Memory B cell (primary cell): Measurements from ENCODE around the gene TJAP1.
A peak's percentile ranks its signal among the peaks of the same experiment; 100 is the strongest.
"Not testable (repeated sequence)": the region's sequence is repeated elsewhere in the genome, so short reads cannot be mapped to it uniquely, and the experiment has no call there.

ENCODE experiments used
- ATAC-seq: fragments of 150-1000 bp; cut with Tn5 transposase; 2 replicates; pipeline ENCODE4 v1.10.0; 2021; ENCODE audit warnings: low read depth, mild to moderate bottlenecking, moderate library complexity
- DNase-seq, 2 donors: peaks; one replicate each; pipeline ENCODE4 v3.0.0; 2022; ENCODE audit warnings: low spot score in 2 of 2
- H3K27ac Mint-ChIP-seq: one replicate; pipeline ENCODE4 v1.8.0; 2022; ENCODE audit warnings: mild to moderate bottlenecking, moderate library complexity, mixed read lengths
- H3K27me3 Mint-ChIP-seq: one replicate; pipeline ENCODE4 v1.8.0; 2022; ENCODE audit warnings: mixed read lengths
- H3K36me3 Mint-ChIP-seq: one replicate; pipeline ENCODE4 v1.8.0; 2022; ENCODE audit warnings: mild to moderate bottlenecking, mixed read lengths
- H3K4me1 Mint-ChIP-seq: one replicate; pipeline ENCODE4 v1.8.0; 2022; ENCODE audit warnings: mixed read lengths
- H3K4me3 Mint-ChIP-seq: one replicate; pipeline ENCODE4 v1.8.0; 2022; ENCODE audit warnings: mild to moderate bottlenecking, moderate library complexity, mixed read lengths
- H3K9me3 Mint-ChIP-seq: one replicate; pipeline ENCODE4 v1.8.0; 2022; ENCODE audit warnings: mixed read lengths

Gene TJAP1

GRCh38 chr6:43459535-43459934, 17.8 kb upstream of the TJAP1 start:
- Mint-ChIP-seq H3K27me3 (peaks cover 13% of the 10 kb centered on the region), H3K4me1 (peaks cover 11% of the 10 kb centered on the region), H3K9me3 (no peaks in the 10 kb centered on the region), H3K4me3 (no peak overlapping the region), H3K36me3 (no peaks in the 10 kb centered on the region), H3K27ac (no peak overlapping the region)
- DNase-seq = no peak
- no peak for ATAC-seq

DNA sequence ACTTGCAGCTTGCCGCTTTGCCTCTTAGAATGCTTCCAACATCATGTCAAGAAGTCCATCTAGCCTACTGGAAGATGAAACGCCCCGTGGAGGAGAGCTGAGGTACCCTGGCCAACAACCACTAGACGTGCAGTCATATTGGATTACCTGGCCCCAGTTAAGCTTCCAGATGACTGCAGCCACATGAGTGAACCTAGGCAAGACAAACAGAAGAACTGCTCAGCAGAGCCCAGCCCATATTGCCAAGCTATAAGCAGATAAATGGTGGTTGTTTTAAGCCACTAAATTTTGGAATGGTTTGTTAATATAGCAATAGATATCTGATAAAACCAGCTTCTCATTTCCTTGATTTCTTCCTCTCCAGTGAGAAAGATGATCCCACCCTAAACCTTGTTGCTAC, 17.3 kb upstream of the TJAP1 start:
- no peaks in the 10 kb centered on the region for H3K9me3 Mint-ChIP-seq
- H3K27ac Mint-ChIP-seq = no peak overlapping the region
- H3K4me1 Mint-ChIP-seq = peaks cover 7% of the 10 kb centered on the region
- DNase-seq = no peak
- H3K27me3 Mint-ChIP-seq = peaks cover 13% of the 10 kb centered on the region
- no peak for ATAC-seq
- no peak overlapping the region for H3K4me3 Mint-ChIP-seq
- H3K36me3 Mint-ChIP-seq = no peaks in the 10 kb centered on the region

DNA sequence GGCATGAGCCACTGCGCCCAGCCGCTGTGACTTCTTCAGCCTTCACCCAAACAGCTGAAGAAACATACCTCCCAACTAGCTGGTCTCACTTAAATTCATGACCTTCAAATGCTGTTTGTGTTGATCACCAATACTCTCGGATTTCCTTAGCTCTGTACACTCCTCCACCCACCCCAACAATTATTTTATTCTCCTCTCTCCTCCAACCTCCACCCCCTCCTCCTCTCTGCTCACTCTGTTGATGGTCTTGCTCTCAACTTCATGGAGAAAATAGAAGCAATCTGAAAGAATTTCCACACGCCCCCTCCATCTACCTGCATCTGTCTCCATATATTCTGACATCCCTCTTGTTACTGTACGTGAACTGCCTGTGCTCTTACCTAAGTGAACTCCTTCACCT, 15.4 kb upstream of the TJAP1 start:
- H3K4me1 Mint-ChIP-seq = no peaks in the 10 kb centered on the region
- ATAC-seq (no peak), DNase-seq (no peak)
- H3K27ac Mint-ChIP-seq = no peak overlapping the region
- no peak overlapping the region for H3K4me3 Mint-ChIP-seq
- H3K9me3 Mint-ChIP-seq = no peaks in the 10 kb centered on the region
- H3K27me3 Mint-ChIP-seq = peaks cover 15% of the 10 kb centered on the region
- H3K36me3 Mint-ChIP-seq = no peaks in the 10 kb centered on the region

DNA sequence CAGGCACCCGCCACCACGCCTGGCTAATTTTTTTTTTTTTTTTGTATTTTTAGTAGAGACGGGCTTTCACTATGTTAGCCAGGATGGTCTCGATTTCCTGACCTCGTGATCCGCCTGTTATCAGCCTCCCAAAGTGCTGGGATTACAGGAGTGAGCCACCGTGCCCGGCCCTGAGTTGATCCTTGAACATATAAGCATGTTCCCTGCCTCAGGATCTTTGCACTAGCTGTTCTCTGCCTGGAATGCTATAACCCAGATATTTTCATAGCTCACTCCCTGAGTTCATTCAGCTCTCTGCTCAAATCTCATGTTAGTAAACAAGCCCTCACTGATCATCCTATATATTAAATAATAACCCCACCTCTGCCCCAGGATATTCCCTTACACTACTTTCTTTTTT, 13.0 kb upstream of the TJAP1 start:
- H3K36me3 Mint-ChIP-seq = no peaks in the 10 kb centered on the region
- ATAC-seq = no peak
- no peak for DNase-seq
- H3K9me3 Mint-ChIP-seq = no peaks in the 10 kb centered on the region
- H3K4me1 Mint-ChIP-seq = no peaks in the 10 kb centered on the region
- no peak overlapping the region for H3K4me3 Mint-ChIP-seq
- H3K27ac Mint-ChIP-seq = no peak overlapping the region
- H3K27me3 Mint-ChIP-seq = peaks cover 25% of the 10 kb centered on the region

GRCh38 chr6:43465948-43466347, 11.4 kb upstream of the TJAP1 start:
- no peak for ATAC-seq
- Mint-ChIP-seq H3K27me3 (peaks cover 31% of the 10 kb centered on the region), H3K9me3 (no peaks in the 10 kb centered on the region), H3K4me1 (no peaks in the 10 kb centered on the region), H3K27ac (no peak overlapping the region), H3K36me3 (no peaks in the 10 kb centered on the region), H3K4me3 (no peak overlapping the region)
- no peak for DNase-seq

GRCh38 chr6:43467265-43467664, 10.1 kb upstream of the TJAP1 start:
- not testable (repeated sequence) for H3K9me3 Mint-ChIP-seq

DNA sequence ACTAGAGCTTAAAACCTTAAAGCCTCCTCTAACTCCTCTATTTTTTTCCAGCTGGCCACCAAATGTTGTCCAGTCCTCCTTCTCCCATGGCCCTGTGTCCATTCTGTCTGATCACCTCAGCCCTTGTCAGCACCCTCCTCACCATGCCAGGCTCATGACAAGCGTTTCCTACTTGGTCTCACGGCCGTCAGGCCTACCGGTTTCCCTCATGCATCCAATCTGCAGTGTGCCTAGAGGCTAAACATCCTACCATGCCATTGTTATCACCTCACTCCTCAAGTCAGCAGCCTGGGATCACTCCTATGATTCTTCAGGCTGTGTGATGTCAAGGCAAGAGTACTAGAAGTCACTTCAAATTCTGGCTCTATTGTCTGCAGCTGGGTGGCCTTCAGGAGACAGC, 9.6 kb upstream of the TJAP1 start:
- ATAC-seq (no peak), DNase-seq (no peak)
- Mint-ChIP-seq H3K27ac (no peak overlapping the region), H3K27me3 (peaks cover 23% of the 10 kb centered on the region), H3K4me1 (no peaks in the 10 kb centered on the region), H3K9me3 (no peaks in the 10 kb centered on the region), H3K4me3 (no peak overlapping the region), H3K36me3 (no peaks in the 10 kb centered on the region)

More at GRCh38 chr6:43467265-43467664, 10.1 kb upstream of the TJAP1 start:
- not testable (repeated sequence) for ATAC-seq, DNase-seq, H3K4me1 Mint-ChIP-seq, H3K36me3 Mint-ChIP-seq, H3K27ac Mint-ChIP-seq, H3K4me3 Mint-ChIP-seq
- H3K27me3 Mint-ChIP-seq = peaks cover 28% of the 10 kb centered on the region

- H3K9me3 Mint-ChIP-seq = no peaks in the 10 kb centered on the region
Observed at GRCh38 chr6:43468240-43468639, 9.1 kb upstream of the TJAP1 start.

DNA sequence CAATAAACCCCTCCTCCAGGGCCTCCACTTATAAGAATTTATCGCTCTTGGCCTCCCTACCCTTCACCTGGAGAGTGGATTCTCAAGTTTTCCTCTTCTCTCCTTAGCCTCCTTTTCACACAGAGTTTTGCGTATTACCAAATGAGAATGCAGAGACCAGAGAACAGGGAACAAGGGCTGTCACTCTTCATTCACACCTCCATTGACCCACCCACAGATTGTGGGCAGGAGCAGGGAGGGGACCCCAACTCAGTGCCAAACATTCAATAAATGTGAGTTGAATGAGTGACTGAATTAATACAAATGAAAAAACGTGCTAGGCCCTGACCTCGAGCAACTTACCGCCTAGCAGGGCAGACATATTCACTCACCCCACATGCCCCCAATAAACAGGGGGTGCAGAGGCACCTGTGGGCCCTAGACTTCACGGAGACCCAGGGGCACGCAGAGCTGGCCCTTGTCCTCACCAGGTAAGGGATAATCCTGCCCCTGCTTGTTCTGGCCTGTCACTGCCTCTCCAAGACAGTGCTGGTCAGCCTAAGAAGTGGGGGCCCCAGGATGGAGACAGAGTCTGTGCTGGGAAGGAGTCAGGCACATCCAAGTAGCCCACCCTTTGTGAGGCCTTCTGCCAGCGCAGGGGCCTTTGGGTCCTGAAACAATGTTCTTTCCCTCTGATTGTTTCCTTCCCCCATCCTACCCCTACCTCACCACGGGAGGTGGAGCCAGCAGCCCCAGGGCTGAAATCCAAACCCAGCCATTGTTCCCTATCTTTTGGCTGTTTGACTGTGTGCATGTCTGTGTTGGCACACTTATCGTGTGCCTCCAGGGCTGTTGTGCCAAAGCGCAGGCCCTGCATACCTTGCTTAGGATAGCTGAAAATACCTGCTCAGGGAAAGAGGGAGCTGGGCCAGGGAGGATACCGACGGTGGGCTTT, 8.4 kb upstream of the TJAP1 start:
- H3K4me1 Mint-ChIP-seq = no peaks in the 10 kb centered on the region
- H3K36me3 Mint-ChIP-seq = no peaks in the 10 kb centered on the region
- H3K27ac Mint-ChIP-seq = no peak overlapping the region
- ATAC-seq = no peak
- no peak overlapping the region for H3K4me3 Mint-ChIP-seq
- peaks cover 20% of the 10 kb centered on the region for H3K27me3 Mint-ChIP-seq
- no peaks in the 10 kb centered on the region for H3K9me3 Mint-ChIP-seq
- DNase-seq = no peak

More at GRCh38 chr6:43468240-43468639, 9.1 kb upstream of the TJAP1 start:
- H3K4me3 Mint-ChIP-seq = no peak overlapping the region
- no peak for DNase-seq
- H3K4me1 Mint-ChIP-seq = no peaks in the 10 kb centered on the region
- ATAC-seq = no peak
- H3K27me3 Mint-ChIP-seq = peaks cover 21% of the 10 kb centered on the region
- H3K27ac Mint-ChIP-seq = no peak overlapping the region
- no peaks in the 10 kb centered on the region for H3K36me3 Mint-ChIP-seq

GRCh38 chr6:43469947-43470346, 7.4 kb upstream of the TJAP1 start:
- H3K27me3 Mint-ChIP-seq = peaks cover 20% of the 10 kb centered on the region
- H3K4me3 Mint-ChIP-seq = no peak overlapping the region
- no peaks in the 10 kb centered on the region for H3K4me1 Mint-ChIP-seq
- no peak overlapping the region for H3K27ac Mint-ChIP-seq
- no peaks in the 10 kb centered on the region for H3K36me3 Mint-ChIP-seq
- DNase-seq (no peak), ATAC-seq (no peak)
- H3K9me3 Mint-ChIP-seq = no peaks in the 10 kb centered on the region

GRCh38 chr6:43471399-43471798, 6.0 kb upstream of the TJAP1 start:
- H3K36me3 Mint-ChIP-seq = no peaks in the 10 kb centered on the region
- H3K4me3 Mint-ChIP-seq = no peak overlapping the region
- no peak overlapping the region for H3K27ac Mint-ChIP-seq
- DNase-seq (no peak), ATAC-seq (no peak)
- H3K4me1 Mint-ChIP-seq = no peaks in the 10 kb centered on the region
- H3K9me3 Mint-ChIP-seq = no peaks in the 10 kb centered on the region
- H3K27me3 Mint-ChIP-seq = peaks cover 20% of the 10 kb centered on the region

- H3K4me3 Mint-ChIP-seq = no peak overlapping the region
- ATAC-seq = no peak
- no peaks in the 10 kb centered on the region for H3K36me3 Mint-ChIP-seq
- H3K27ac Mint-ChIP-seq = no peak overlapping the region
- no peaks in the 10 kb centered on the region for H3K9me3 Mint-ChIP-seq
- H3K4me1 Mint-ChIP-seq = peaks cover 8% of the 10 kb centered on the region
- DNase-seq = no peak
- H3K27me3 Mint-ChIP-seq = peaks cover 14% of the 10 kb centered on the region
Observed at GRCh38 chr6:43472515-43472914, 4.9 kb upstream of the TJAP1 start.

DNA sequence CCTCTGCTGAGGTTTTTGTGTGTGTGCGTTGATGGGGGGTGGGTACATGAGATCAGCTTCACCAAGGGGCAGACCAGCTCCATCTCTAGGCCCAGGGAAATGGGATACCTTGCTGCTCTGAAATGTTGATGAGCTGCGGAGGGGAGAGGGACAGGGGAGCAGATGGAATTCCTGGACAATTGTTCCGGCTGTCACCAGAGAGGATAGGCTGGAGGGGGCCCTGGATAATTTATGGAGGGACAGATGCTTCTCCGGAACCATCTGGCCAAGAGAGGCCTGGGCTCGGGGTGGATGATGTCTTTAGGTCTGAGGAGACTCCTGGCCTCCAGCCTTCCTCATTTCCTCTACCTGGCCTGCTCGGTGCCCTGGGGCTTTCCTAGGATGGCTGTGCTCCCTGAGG, 1.9 kb upstream of the TJAP1 start:
- H3K9me3 Mint-ChIP-seq = no peaks in the 10 kb centered on the region
- peaks cover 25% of the 10 kb centered on the region for H3K4me1 Mint-ChIP-seq
- H3K4me3 Mint-ChIP-seq = no peak overlapping the region
- no peaks in the 10 kb centered on the region for H3K36me3 Mint-ChIP-seq
- H3K27me3 Mint-ChIP-seq = peaks cover 2% of the 10 kb centered on the region
- no peak overlapping the region for H3K27ac Mint-ChIP-seq
- DNase-seq = no peak
- no peak for ATAC-seq

GRCh38 chr6:43476746-43477145, 624 bp upstream of the TJAP1 start:
- Mint-ChIP-seq H3K4me3 (peak overlapping the region; percentile 99), H3K9me3 (no peaks in the 10 kb centered on the region), H3K4me1 (peaks cover 25% of the 10 kb centered on the region), H3K27me3 (no peaks in the 10 kb centered on the region), H3K36me3 (no peaks in the 10 kb centered on the region), H3K27ac (peak overlapping the region; percentile 99)
- DNase-seq (no peak), ATAC-seq (peak; percentile 31)

- no peak for DNase-seq
- Mint-ChIP-seq H3K9me3 (no peaks in the 10 kb centered on the region), H3K27ac (peak overlapping the region; percentile 99), H3K4me3 (peak overlapping the region; percentile 99), H3K27me3 (no peaks in the 10 kb centered on the region), H3K4me1 (peaks cover 29% of the 10 kb centered on the region), H3K36me3 (peaks cover 3% of the 10 kb centered on the region)
- ATAC-seq = peak; percentile 9
Observed at GRCh38 chr6:43478008-43478372, 620 bp downstream of the TJAP1 start.
